HepG2 (cell line): ENCODE measurements around the gene CABLES2. TPM values are rescaled to one million over a fixed set of nuclear protein-coding genes. Genes with fewer than 3 reads are reported as not detected.
A peak's percentile ranks its signal among the peaks of the same experiment; 100 is the strongest.

Experiments
- LCORL ChIP-seq, 2 experiments: fragments of 450-650 bp in 1 of 2; sonication (generic) in 1 of 2; formaldehyde crosslinking in 1 of 2; IDR thresholded peaks; 2 replicates each; pipeline versions ENCODE4 v1.5.0 to v1.6.1; 2017 to 2020; ENCODE audit warnings: antibody characterized with exemption in 1 of 2, missing genetic modification reagents in 1 of 2
- PCBP2 ChIP-seq: fragments of 200-400 bp; formaldehyde crosslinking; optimal IDR thresholded peaks from 2 replicates; pipeline ENCODE3; 2018; ENCODE audit warnings: low read length, low read depth; ENCODE audit not compliant: poor library complexity, severe bottlenecking
- SP1 ChIP-seq, 2 experiments: fragments of 450-650 bp in 1 of 2; sonication (generic) in 1 of 2; formaldehyde crosslinking in 1 of 2; IDR thresholded peaks; 2 replicates each; pipeline versions ENCODE4 v1.4.0 to v1.6.1; 2016 to 2020; ENCODE audit warnings: missing genetic modification reagents in 1 of 2
- THAP9 ChIP-seq: sonication (generic); formaldehyde crosslinking; IDR thresholded peaks from 2 replicates; pipeline ENCODE4; 2020; ENCODE audit warnings: missing genetic modification reagents, mild to moderate bottlenecking, borderline replicate concordance
- ZIK1 ChIP-seq: sonication (generic); formaldehyde crosslinking; IDR thresholded peaks from 2 replicates; pipeline ENCODE4 v1.5.0; 2020; ENCODE audit warnings: mild to moderate bottlenecking, low read depth, missing genetic modification reagents, borderline replicate concordance
- ZNF780A ChIP-seq: sonication (generic); formaldehyde crosslinking; IDR thresholded peaks from 2 replicates; pipeline ENCODE4 v1.8.0; 2022; ENCODE audit warnings: mild to moderate bottlenecking, missing genetic modification reagents, moderate library complexity
- polyA plus RNA-seq, 8 experiments: library from polyadenylated mRNA; depleted of rRNA in 3 of 8; stranded (reverse) in 7 of 8; unstranded in 1 of 8; fragments of >200 nt; fragmentation: Illumina TruSeq in 4 of 8; extraction: Trizol in 4 of 8; gene quantifications; 2 replicates each; pipeline versions ENCODE4 v1.2.1 to v1.2.3, GENCODE V29; 2011 to 2016; ENCODE audit warnings: low read depth in 4 of 8, missing spikeins in 1 of 8, mixed read lengths in 1 of 8; ENCODE audit not compliant: insufficient read depth in 1 of 8
- total RNA-seq, 5 experiments: library from RNA; depleted of rRNA; stranded (reverse); fragments of >200 nt; fragmentation: Illumina TruSeq; extraction: Trizol; gene quantifications; 2 replicates each; pipeline ENCODE4 v1.2.3, GENCODE V29; 2016; ENCODE audit warnings: low read depth in 1 of 5
- TF ChIP-seq, protein P1 (sequence below): sonication (generic); formaldehyde crosslinking; IDR thresholded peaks from 2 replicates; pipeline ENCODE4 v1.5.1; 2020; ENCODE audit warnings: mild to moderate bottlenecking, moderate library complexity, missing genetic modification reagents
- TF ChIP-seq, protein P2 (sequence below): sonication (generic); formaldehyde crosslinking; IDR thresholded peaks from 2 replicates; pipeline ENCODE4 v1.5.1; 2020; ENCODE audit warnings: mild to moderate bottlenecking, missing genetic modification reagents, moderate library complexity

CABLES2 gene
- total and polyA plus RNA-seq, 2 of the 13 experiments (the other 11 are each of a cell fraction or from before 2014, with no cell fraction given) = 5.2 to 9.7 TPM

DNA sequence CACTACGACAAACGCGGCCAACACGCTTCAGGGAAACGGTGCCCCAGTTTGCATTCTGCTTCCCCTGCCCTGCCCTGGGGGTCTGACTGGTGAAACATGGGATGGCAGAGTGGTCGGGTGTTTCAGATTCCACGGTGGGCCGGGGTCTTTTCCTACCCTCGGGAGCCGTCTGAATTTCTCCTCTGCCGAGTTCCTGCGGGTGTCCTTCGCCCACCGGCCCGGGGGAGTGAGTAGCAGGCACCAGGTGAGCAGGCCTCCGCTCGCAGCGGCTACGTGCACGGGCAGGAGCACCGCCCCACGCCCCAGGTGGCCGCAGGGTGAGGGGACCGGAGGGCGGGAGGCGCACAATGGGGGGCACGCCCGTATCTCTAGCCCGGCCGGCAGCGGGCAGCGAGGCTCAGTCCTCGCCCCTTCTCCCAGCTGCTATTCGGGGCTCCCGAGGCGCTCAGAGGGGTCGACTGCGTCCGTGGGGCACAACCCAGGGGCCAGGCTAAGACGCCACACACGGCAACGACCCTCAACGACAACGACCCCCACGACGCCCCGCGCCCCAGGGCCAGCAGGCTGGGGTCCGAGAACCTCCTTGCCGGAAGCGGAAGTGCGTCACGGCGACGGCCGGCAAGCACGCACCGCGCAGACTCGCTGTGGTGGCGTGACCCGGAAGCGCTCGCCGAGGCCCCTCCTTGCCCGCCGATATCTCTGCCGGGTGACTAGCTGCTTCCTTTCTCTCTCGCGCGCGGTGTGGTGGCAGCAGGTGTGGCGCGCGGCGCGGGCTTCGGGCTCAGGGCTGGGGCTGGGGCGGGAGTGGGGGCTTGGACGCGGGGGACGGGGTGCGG, 20.5 kb downstream of the CABLES2 start, which contains the start of gene RPS21 (continued):
- TF ChIP-seq, protein P1, sequence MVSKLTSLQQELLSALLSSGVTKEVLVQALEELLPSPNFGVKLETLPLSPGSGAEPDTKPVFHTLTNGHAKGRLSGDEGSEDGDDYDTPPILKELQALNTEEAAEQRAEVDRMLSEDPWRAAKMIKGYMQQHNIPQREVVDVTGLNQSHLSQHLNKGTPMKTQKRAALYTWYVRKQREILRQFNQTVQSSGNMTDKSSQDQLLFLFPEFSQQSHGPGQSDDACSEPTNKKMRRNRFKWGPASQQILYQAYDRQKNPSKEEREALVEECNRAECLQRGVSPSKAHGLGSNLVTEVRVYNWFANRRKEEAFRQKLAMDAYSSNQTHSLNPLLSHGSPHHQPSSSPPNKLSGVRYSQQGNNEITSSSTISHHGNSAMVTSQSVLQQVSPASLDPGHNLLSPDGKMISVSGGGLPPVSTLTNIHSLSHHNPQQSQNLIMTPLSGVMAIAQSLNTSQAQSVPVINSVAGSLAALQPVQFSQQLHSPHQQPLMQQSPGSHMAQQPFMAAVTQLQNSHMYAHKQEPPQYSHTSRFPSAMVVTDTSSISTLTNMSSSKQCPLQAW = peak; percentile 90
- TF ChIP-seq LCORL (IDR thresholded peaks at IDR 0.05) (no peak), LCORL (CRISPR knock-in tag; IDR thresholded peaks at IDR 0.05) (no peak), ZNF780A (CRISPR knock-in tag) (peak; percentile 85; the same call in 1 of the 2 replicates), ZIK1 (CRISPR knock-in tag) (peak; percentile 96), THAP9 (CRISPR knock-in tag) (peak; percentile 89; the same call in 1 of the 2 replicates), SP1 (IDR thresholded peaks at IDR 0.05) (no peak), SP1 (CRISPR knock-in tag; IDR thresholded peaks at IDR 0.05) (peak; percentile 88), PCBP2 (no peak)
- TF ChIP-seq, protein P2, sequence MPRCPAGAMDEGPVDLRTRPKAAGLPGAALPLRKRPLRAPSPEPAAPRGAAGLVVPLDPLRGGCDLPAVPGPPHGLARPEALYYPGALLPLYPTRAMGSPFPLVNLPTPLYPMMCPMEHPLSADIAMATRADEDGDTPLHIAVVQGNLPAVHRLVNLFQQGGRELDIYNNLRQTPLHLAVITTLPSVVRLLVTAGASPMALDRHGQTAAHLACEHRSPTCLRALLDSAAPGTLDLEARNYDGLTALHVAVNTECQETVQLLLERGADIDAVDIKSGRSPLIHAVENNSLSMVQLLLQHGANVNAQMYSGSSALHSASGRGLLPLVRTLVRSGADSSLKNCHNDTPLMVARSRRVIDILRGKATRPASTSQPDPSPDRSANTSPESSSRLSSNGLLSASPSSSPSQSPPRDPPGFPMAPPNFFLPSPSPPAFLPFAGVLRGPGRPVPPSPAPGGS = 0 out of 2 replicates have a peak, but pooled peaks have one; percentile 31
- TF ChIP-seq, all 625 proteins: peak for 381
